Measurements from ENCODE around the gene HDAC4. TPM values are rescaled to one million over a fixed set of nuclear protein-coding genes. Genes with fewer than 3 reads are reported as not detected.
"Not testable (repeated sequence)": the region's sequence is repeated elsewhere in the genome, so short reads cannot be mapped to it uniquely, and the experiment has no call there.

HDAC4 gene
- polyA plus RNA-seq, 3 donors, result 11.8 to 13.0 (median 12.9) TPM

DNA sequence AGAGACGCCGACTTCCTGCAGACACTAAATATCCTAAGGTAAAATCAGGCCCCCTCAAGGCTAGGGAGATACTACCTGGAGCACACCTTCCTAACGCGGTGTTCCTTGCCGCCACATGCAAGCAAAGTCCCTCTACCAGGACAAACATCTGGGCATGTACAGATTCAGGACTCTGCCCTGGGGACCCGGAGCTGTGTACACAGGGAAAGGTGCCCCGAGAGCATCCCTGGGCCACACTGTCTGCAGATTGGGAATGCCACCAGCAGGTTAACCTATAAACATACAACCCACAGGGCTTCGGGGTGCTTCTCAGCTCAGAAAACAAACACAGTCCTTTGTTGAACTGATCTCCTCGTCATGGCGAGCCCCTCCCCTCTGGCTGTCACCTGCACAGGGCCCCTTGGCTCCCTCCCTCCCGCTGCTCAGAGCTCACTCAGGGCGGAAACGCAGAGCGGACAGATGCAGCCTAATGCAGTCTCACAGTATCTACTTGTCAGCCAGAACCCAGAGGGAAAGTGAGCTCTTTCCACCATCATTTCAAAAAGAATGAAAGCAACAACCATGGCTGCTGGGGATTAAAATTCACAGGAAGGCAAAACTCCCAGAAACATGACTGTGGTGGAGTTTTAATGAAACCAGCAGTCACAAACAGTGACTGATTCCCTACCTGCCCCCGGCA, 218.8 kb downstream of the HDAC4 start:
- peak in 1 of 3 donors; percentile 50 for DNase-seq (ENCODE audit: low read depth in 3 of 3, low spot score in 2 of 3)

GRCh38 chr2:239181074-239181902, 219.5 kb downstream of the HDAC4 start:
- no peak for DNase-seq (ENCODE audit: low read depth in 3 of 3, low spot score in 2 of 3)

DNA sequence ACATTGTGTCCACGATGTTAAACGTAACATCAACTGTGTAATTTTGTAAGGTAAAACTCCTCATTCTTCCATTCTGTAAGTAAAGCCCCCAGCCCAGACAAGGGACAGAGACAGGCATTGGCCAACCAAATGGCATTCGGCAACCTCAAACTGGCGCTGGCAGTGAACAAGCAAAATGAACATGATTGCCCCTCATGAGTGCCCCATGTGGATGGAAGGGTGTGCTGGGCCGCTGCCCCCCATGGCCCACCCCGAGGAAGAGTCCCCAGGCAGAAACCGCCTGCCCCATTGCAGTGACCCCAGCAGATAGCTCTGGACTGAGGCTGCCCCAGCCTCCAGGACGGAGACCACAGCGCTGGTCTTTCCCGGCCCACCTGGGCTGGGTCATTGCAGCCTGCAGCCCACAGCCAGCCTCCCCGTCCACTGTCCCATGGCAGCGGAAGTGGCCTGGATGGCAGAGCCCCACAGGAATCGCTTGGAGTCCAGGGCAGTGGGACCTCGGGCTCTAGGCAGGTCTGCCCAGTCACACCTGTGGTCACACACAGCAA, 220.2 kb downstream of the HDAC4 start:
- no peak for DNase-seq (ENCODE audit: low read depth in 3 of 3, low spot score in 2 of 3)

DNA sequence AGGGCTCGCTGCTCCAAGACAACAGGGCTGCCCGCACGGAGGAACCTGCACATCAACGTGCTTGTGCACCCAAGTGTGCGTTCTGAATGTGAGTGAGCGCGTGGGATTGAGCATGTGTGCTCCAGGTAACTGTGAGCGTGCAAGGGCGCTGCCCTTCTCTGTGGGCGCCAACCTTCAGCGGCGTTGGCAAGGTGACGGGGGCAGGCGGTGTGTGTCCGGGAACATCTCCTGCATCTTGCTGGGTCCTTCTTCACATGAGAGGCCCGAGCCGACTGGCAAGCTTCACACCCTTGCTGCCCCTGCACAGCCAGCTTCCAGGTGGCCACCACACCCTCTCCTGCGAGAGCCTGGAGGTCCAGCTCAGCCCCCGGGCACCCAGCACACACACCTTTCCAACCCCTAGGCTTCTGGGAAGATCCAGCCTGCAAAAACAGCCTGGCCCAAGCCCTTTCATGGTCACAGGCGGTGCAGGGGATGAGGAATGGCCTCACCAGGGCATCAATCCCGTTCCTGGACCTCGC, 220.9 kb downstream of the HDAC4 start:
- no peak for DNase-seq (ENCODE audit: low read depth in 3 of 3, low spot score in 2 of 3)

GRCh38 chr2:239178954-239179353, 221.9 kb downstream of the HDAC4 start:
- no peak for DNase-seq (ENCODE audit: low read depth in 3 of 3, low spot score in 2 of 3)

- no peak for DNase-seq (ENCODE audit: low read depth in 3 of 3, low spot score in 2 of 3)
Observed at GRCh38 chr2:239178484-239178883, 222.3 kb downstream of the HDAC4 start.

DNA sequence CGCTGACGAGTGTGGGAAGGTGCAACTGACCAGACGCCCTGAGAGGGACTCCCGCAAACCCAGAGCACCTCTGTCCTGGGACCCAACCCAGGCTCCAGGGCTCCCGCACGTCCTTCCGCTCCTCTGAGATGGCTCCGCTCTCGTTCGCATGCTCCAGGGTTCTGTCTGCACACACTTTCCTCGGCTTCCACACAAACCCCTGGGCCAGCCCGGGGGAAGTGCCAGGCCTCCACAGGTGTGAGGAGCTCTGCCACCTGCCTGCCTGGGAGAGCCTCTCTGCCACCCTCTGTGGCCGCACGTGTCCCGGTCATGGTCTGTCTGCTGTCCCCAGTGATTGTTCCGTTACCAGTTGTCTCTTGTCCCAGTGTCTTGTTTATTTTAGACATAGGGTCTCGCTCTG, 222.9 kb downstream of the HDAC4 start:
- DNase-seq (ENCODE audit: low read depth in 3 of 3, low spot score in 2 of 3), result no peak

DNA sequence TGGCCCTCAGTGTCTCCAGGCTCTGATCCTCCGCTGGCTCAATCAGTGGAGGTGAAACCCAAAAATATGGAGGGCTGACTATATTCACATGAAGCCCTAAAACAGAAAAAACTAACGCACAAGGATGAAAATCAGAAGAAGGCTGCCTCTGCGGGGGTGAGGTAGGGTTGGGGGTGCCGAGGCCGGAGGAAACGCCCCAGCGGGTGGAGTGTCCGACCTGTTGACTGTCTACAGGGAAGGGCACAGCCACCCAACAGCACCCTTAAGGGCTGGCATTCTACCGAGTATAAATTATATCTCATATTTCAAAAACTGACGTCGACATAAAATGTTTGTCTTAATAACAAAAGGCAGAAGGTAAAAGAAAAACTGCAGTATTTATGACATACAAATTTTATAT, 223.5 kb downstream of the HDAC4 start:
- no peak for DNase-seq (ENCODE audit: low read depth in 3 of 3, low spot score in 2 of 3)

- not testable (repeated sequence) for DNase-seq (ENCODE audit: low read depth in 3 of 3, low spot score in 2 of 3)
Observed at GRCh38 chr2:239176138-239176803, 224.5 kb downstream of the HDAC4 start.

DNA sequence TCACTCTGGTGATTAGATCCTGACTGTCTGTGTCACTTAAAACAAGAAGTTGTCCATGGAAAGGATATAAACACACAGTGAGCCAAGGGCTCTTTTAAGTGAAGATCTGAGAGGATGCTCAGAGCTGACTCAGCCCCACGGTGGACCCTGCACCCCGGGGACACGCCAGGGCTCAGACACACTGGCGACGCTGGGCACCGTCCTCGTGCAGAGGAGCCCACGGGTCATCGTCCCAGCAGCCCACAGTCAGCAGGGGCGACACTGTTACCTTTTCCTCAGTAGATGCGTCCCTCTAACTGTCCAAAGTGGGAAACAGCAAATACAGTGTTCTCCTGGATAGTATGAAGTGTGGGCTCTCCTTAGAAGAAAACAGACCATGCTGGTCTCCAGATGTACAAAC, 225.6 kb downstream of the HDAC4 start:
- DNase-seq (ENCODE audit: low read depth in 3 of 3, low spot score in 2 of 3), result no peak

GRCh38 chr2:239173301-239173700, 227.5 kb downstream of the HDAC4 start:
- no peak for DNase-seq (ENCODE audit: low read depth in 3 of 3, low spot score in 2 of 3)

DNA sequence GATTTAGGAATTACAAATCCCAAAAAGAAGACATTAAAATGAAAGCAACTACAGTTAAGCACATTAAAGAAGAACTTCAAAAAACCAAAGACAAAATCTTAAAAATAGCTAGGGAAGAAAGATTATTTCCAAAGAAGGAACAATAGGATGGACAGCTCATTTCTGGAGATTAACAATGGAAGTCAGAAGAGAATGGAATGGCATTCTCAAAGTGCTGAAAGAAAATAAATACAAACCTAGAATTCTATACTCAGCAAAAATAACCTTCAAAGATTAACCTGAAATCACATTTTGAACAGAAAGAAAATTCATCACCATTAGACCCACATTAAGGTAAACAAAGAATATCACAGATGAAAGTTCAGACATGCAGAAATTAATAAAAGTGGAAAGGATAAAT, 229.2 kb downstream of the HDAC4 start:
- no peak for DNase-seq (ENCODE audit: low read depth in 3 of 3, low spot score in 2 of 3)

GRCh38 chr2:239169311-239170048, 231.3 kb downstream of the HDAC4 start:
- DNase-seq (ENCODE audit: low read depth in 3 of 3, low spot score in 2 of 3), result no peak

DNA sequence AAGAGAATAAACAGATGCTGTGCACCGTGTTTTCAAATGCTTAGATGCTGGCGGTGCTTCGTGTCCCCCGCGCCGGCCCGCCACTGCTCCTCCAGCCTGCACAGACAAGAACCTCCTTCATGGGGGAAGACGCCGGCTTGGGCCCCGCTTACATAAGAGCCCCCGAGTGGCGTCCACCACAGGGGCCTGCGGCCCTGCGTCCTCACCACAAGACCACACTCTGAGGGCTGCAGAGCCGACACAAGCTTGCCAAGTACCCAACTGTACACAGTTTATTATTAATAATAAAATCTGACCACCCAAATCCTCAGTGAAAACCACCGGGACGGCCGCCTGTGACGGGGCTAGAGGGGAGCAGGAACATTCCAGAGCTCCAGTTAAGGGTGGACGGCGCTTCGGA, 232.2 kb downstream of the HDAC4 start:
- no peak for DNase-seq (ENCODE audit: low read depth in 3 of 3, low spot score in 2 of 3)

DNA sequence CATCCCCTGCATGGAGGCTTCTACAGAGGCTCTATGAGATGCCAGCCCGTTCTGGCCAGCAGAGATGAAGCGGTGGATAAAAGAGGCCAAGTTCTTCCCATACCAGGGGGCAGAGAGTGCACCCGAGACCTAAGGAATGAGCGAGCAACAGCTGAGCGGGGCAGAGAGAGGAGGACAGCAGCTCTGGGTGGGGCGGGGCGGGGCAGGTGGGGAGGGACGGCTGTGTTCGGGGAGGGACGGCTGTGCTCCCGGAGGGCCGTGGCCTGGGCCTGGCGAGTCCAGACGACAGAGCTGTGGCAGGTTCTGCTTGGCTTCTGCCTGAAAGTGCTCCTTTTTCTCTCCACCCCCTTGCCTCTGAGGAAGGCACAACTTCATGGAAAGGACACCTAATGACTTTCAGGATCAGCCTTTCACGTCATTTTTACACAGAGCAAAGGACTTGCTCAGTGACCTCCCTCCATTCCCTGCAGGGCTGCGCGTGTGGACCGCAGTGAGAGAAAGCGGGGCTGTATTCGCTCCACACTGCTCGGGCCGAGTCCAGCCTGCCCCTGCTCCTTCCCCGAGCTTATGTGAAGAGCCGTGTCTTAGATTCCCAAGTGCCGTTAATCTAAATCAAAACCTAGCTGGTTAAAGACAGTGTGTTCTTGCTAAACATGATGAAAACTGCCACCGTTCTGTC, 232.9 kb downstream of the HDAC4 start:
- no peak for DNase-seq (ENCODE audit: low read depth in 3 of 3, low spot score in 2 of 3)

GRCh38 chr2:239167011-239167673, 233.7 kb downstream of the HDAC4 start:
- no peak for DNase-seq (ENCODE audit: low read depth in 3 of 3, low spot score in 2 of 3)

GRCh38 chr2:239166201-239166834, 234.5 kb downstream of the HDAC4 start:
- DNase-seq (ENCODE audit: low read depth in 3 of 3, low spot score in 2 of 3), result no peak

GRCh38 chr2:239165206-239165831, 235.5 kb downstream of the HDAC4 start:
- no peak for DNase-seq (ENCODE audit: low read depth in 3 of 3, low spot score in 2 of 3)
